Measurements from ENCODE around the gene RIPPLY3. TPM values are rescaled to one million over a fixed set of nuclear protein-coding genes. Genes with fewer than 3 reads are reported as not detected.
A peak's percentile ranks its signal among the peaks of the same experiment; 100 is the strongest.

Gene RIPPLY3
- total and polyA plus RNA-seq, 2 of the 13 experiments (the other 11 are each of a cell fraction or from before 2014, with no cell fraction given), result 0.09 to 2.9 TPM

GRCh38 chr21:36966821-36967768, 39.4 kb upstream of the RIPPLY3 start (continued):
- TF ChIP-seq PATZ1 (CRISPR knock-in tag; IDR thresholded peaks at IDR 0.05) (0 out of 2 replicates have a peak, but pooled peaks have one; percentile 6), FOXP1 (IDR thresholded peaks at IDR 0.05) (no peak), FOXP1 (CRISPR knock-in tag; IDR thresholded peaks at IDR 0.05) (no peak), FOXA1 (IDR thresholded peaks at IDR 0.05) (no peak), FOXA1 (CRISPR knock-in tag; IDR thresholded peaks at IDR 0.05) (no peak), MTA3 (CRISPR knock-in tag; IDR thresholded peaks at IDR 0.05) (no peak), ZBTB46 (CRISPR knock-in tag; IDR thresholded peaks at IDR 0.05; ENCODE audit: borderline replicate concordance) (no peak), E2F5 (CRISPR knock-in tag; conservative IDR thresholded peaks at IDR 0.05) (no peak), KLF6 (CRISPR knock-in tag; IDR thresholded peaks at IDR 0.05) (no peak), PPARG (CRISPR knock-in tag; conservative IDR thresholded peaks at IDR 0.05) (no peak), ZBTB40 (IDR thresholded peaks at IDR 0.05) (no peak), ZBTB40 (CRISPR knock-in tag; IDR thresholded peaks at IDR 0.05) (no peak), ZBTB7A (CRISPR knock-in tag; IDR thresholded peaks at IDR 0.05) (no peak; the same call in 1 of the 2 replicates), ZNF235 (CRISPR knock-in tag; IDR thresholded peaks at IDR 0.05; ENCODE audit: borderline replicate concordance) (no peak), POLR2A (IDR thresholded peaks at IDR 0.05; ENCODE audit: insufficient read depth in 1 of 2, low read depth in 2 of 2, low read length in 2 of 2) (peak in 1 of 2 experiments; percentile 14; a peak in 1 of 4 replicates), HMG20B (CRISPR knock-in tag; conservative IDR thresholded peaks at IDR 0.05) (no peak)

Data from HepG2 (cell line).